Liver (tissue), 3 donors: ENCODE measurements around the gene DAGLB.

Experiments
- ATF3 ChIP-seq: IDR thresholded peaks from 2 replicates; pipeline ENCODE4 v1.6.1; 2016; ENCODE audit warnings: antibody characterized with exemption
- CTCF ChIP-seq: fragments of 150-350 bp; IDR thresholded peaks from 2 replicates; pipeline ENCODE4 v1.5.1; 2017; ENCODE audit warnings: improper control_type of control experiment, low read depth, low read length; ENCODE audit not compliant: missing input control
- HNF4G ChIP-seq: IDR thresholded peaks from 2 replicates; pipeline ENCODE4 v1.6.1; 2016; ENCODE audit warnings: antibody characterized with exemption
- MAX ChIP-seq: IDR thresholded peaks from 2 replicates; pipeline ENCODE4 v1.6.1; 2016; ENCODE audit warnings: antibody characterized with exemption
- RAD21 ChIP-seq, 2 donors: IDR thresholded peaks; 2 replicates each; pipeline ENCODE4 v1.6.1; 2016; ENCODE audit warnings: antibody characterized with exemption in 2 of 2, mild to moderate bottlenecking in 2 of 2
- REST ChIP-seq: IDR thresholded peaks from 2 replicates; pipeline ENCODE4 v1.6.1; 2016; ENCODE audit warnings: antibody characterized with exemption, mild to moderate bottlenecking
- TAF1 ChIP-seq: conservative IDR thresholded peaks from 2 replicates; pipeline ENCODE4 v1.6.1; 2016; ENCODE audit warnings: antibody characterized with exemption, mild to moderate bottlenecking
- YY1 ChIP-seq: IDR thresholded peaks from 2 replicates; pipeline ENCODE4 v1.6.1; 2016; ENCODE audit warnings: antibody characterized with exemption, mild to moderate bottlenecking
- donor health status: healthy.
- donor health status: healthy.

GRCh38 chr7:6476596-6477317, 29.0 kb upstream of the DAGLB start:
- TF ChIP-seq CTCF: no peak
- TF ChIP-seq RAD21 (IDR thresholded peaks at IDR 0.05): no peak
- TF ChIP-seq HNF4G: no peak
- no peak for TF ChIP-seq MAX
- no peak for TF ChIP-seq YY1
- TF ChIP-seq ATF3: no peak
- TF ChIP-seq REST: no peak
- TF ChIP-seq TAF1: no peak
